GM23338 (cell line): ENCODE results near the gene CTNNA3. TPM values are rescaled to one million over a fixed set of nuclear protein-coding genes. Genes with fewer than 3 reads are reported as not detected.

Source experiments
- ATAC-seq: fragments of 200-7000 bp; cut with Tn5 transposase; 3 replicates; pipeline ENCODE4 v1.9.1; 2020
- DNase-seq: peaks from one replicate; pipeline ENCODE4 v3.0.0-alpha.2; 2015; ENCODE audit warnings: low spot score
- H2AFZ ChIP-seq: fragments of 200-600 bp; sonication (generic); 2 replicates; pipeline ENCODE4 v1.8.0; 2016; ENCODE audit warnings: antibody characterized with exemption, mild to moderate bottlenecking, moderate library complexity
- H3F3A ChIP-seq: fragments of 200-600 bp; sonication (generic); replicated peaks from 2 replicates; pipeline ENCODE4 v1.8.0; 2017; ENCODE audit warnings: antibody characterized with exemption, mixed run types, low read depth
- H3K27ac ChIP-seq: fragments of 200-600 bp; sonication (generic); 2 replicates; pipeline ENCODE4 v1.6.1; 2016; ENCODE audit warnings: low read depth
- H3K27me3 ChIP-seq: fragments of 200-600 bp; sonication (generic); 2 replicates; pipeline ENCODE4 v1.8.0; 2016; ENCODE audit warnings: mild to moderate bottlenecking, mixed run types, moderate library complexity; ENCODE audit not compliant: insufficient read depth
- H3K36me3 ChIP-seq: fragments of 200-600 bp; sonication (generic); 2 replicates; pipeline ENCODE4 v1.8.0; 2016; ENCODE audit warnings: mild to moderate bottlenecking; ENCODE audit not compliant: insufficient read depth
- H3K4me1 ChIP-seq: fragments of 200-600 bp; sonication (generic); 2 replicates; pipeline ENCODE4 v1.8.0; 2016; ENCODE audit warnings: mild to moderate bottlenecking, moderate library complexity; ENCODE audit not compliant: insufficient read depth
- H3K4me2 ChIP-seq: fragments of 200-600 bp; sonication (generic); 2 replicates; pipeline ENCODE4 v1.7.1; 2017; ENCODE audit warnings: mixed run types
- H3K4me3 ChIP-seq: fragments of 200-600 bp; sonication (generic); 2 replicates; pipeline ENCODE4 v1.6.1; 2016; ENCODE audit warnings: mixed run types
- H3K79me2 ChIP-seq: fragments of 200-600 bp; sonication (generic); replicated peaks from 2 replicates; pipeline ENCODE4 v1.8.0; 2017; ENCODE audit warnings: mild to moderate bottlenecking; ENCODE audit not compliant: insufficient read depth
- H3K9me2 ChIP-seq: fragments of 200-600 bp; sonication (generic); 2 replicates; pipeline ENCODE4 v1.8.0; 2017; ENCODE audit not compliant: insufficient read depth
- H4K20me1 ChIP-seq: fragments of 200-600 bp; sonication (generic); replicated peaks from 2 replicates; pipeline ENCODE4 v1.8.0; 2017; ENCODE audit warnings: mild to moderate bottlenecking; ENCODE audit not compliant: insufficient read depth
- H3K27ac Mint-ChIP-seq: 2 replicates; pipeline ENCODE4 v1.8.0; 2020; ENCODE audit warnings: inconsistent platforms, mild to moderate bottlenecking, moderate library complexity, mixed read lengths
- H3K27me3 Mint-ChIP-seq: 3 replicates; pipeline ENCODE4 v1.8.0; 2022; ENCODE audit warnings: low read depth, mild to moderate bottlenecking, moderate library complexity, mixed read lengths, inconsistent platforms; ENCODE audit not compliant: insufficient read depth, poor library complexity
- H3K36me3 Mint-ChIP-seq: 3 replicates; pipeline ENCODE4 v1.8.0; 2021; ENCODE audit warnings: low read depth, mild to moderate bottlenecking, inconsistent platforms, moderate library complexity, mixed read lengths
- H3K4me1 Mint-ChIP-seq: 3 replicates; pipeline ENCODE4 v1.8.0; 2020; ENCODE audit warnings: mild to moderate bottlenecking, inconsistent platforms, mixed read lengths
- H3K4me3 Mint-ChIP-seq: 3 replicates; pipeline ENCODE4 v1.8.0; 2021; ENCODE audit warnings: moderate library complexity, mild to moderate bottlenecking, inconsistent platforms, mixed read lengths
- H3K9me3 Mint-ChIP-seq: 3 replicates; pipeline ENCODE4 v1.8.0; 2020; ENCODE audit warnings: moderate library complexity, mild to moderate bottlenecking, inconsistent platforms, mixed read lengths
- CREB1 ChIP-seq: fragments of 250-450 bp; sonication (Bioruptor Pico); IDR thresholded peaks from 2 replicates; pipeline ENCODE4 v1.5.0; 2020; ENCODE audit warnings: low read depth, mild to moderate bottlenecking, moderate library complexity
- ETS1 ChIP-seq: IDR thresholded peaks from 2 replicates; pipeline ENCODE4 v1.6.1; 2016; ENCODE audit warnings: antibody characterized with exemption
- EZH2 ChIP-seq: fragments of 200-600 bp; sonication (generic); IDR thresholded peaks from one replicate; pipeline ENCODE4 v1.8.0; 2017; ENCODE audit warnings: antibody characterized with exemption, mild to moderate bottlenecking, low read depth; ENCODE audit not compliant: unreplicated experiment
- EZH2phosphoT487 ChIP-seq: fragments of 200-600 bp; sonication (generic); IDR thresholded peaks from one replicate; pipeline ENCODE4 v1.8.1; 2018; ENCODE audit warnings: antibody characterized with exemption; ENCODE audit not compliant: unreplicated experiment
- JUNB ChIP-seq: IDR thresholded peaks from one replicate; pipeline ENCODE4 v1.6.1; 2016; ENCODE audit warnings: antibody characterized with exemption; ENCODE audit not compliant: unreplicated experiment
- NANOG ChIP-seq: IDR thresholded peaks from 2 replicates; pipeline ENCODE4 v1.6.1; 2016; ENCODE audit warnings: antibody characterized with exemption, borderline replicate concordance
- POLR2AphosphoS5 ChIP-seq: IDR thresholded peaks from 2 replicates; pipeline ENCODE4 v1.6.1; 2016; ENCODE audit warnings: antibody characterized with exemption, low read depth
- REST ChIP-seq: IDR thresholded peaks from one replicate; pipeline ENCODE4 v1.6.1; 2018; ENCODE audit warnings: antibody characterized with exemption; ENCODE audit not compliant: unreplicated experiment
- STAT1 ChIP-seq: IDR thresholded peaks from one replicate; pipeline ENCODE4 v1.6.1; 2016; ENCODE audit warnings: antibody characterized with exemption; ENCODE audit not compliant: unreplicated experiment
- ZNF114 ChIP-seq: fragments of 250-450 bp; sonication (Bioruptor Pico); IDR thresholded peaks from 2 replicates; pipeline ENCODE4 v1.5.0; 2020; ENCODE audit warnings: mild to moderate bottlenecking, moderate library complexity
- ZNF331 ChIP-seq: fragments of 250-450 bp; sonication (Bioruptor Pico); IDR thresholded peaks from 2 replicates; pipeline ENCODE4 v1.5.0; 2020; ENCODE audit warnings: low read depth, mild to moderate bottlenecking, moderate library complexity
- ZNF462 ChIP-seq: fragments of 250-450 bp; sonication (Bioruptor Pico); IDR thresholded peaks from 2 replicates; pipeline ENCODE4 v1.5.0; 2020; ENCODE audit warnings: mild to moderate bottlenecking, moderate library complexity
- polyA plus RNA-seq: library from polyadenylated mRNA; unstranded; fragments of >200 nt; fragmentation: Nextera tagmentation; extraction: Ambion mirVana; gene quantifications from 2 replicates; pipeline ENCODE4 v1.2.1, GENCODE V29; 2016
- total RNA-seq: library from RNA; depleted of rRNA; stranded (reverse); fragments of >200 nt; shearing (Covaris generic); gene quantifications from 2 replicates; pipeline ENCODE4 v1.2.3, GENCODE V29; 2014
- TF ChIP-seq, protein P1 (sequence below), 2 experiments: fragments of 200-600 bp in 1 of 2; sonication (generic) in 1 of 2; conservative IDR thresholded peaks; 2 replicates each; pipeline versions ENCODE4 v1.5.1 to v1.6.1; 2016 to 2017; ENCODE audit warnings: antibody characterized with exemption in 2 of 2, low read depth in 2 of 2, mild to moderate bottlenecking in 2 of 2, moderate library complexity in 1 of 2

Gene CTNNA3
- total and polyA plus RNA-seq, 2 experiments from 2014 or later = 0.71 to 3.3 TPM

DNA sequence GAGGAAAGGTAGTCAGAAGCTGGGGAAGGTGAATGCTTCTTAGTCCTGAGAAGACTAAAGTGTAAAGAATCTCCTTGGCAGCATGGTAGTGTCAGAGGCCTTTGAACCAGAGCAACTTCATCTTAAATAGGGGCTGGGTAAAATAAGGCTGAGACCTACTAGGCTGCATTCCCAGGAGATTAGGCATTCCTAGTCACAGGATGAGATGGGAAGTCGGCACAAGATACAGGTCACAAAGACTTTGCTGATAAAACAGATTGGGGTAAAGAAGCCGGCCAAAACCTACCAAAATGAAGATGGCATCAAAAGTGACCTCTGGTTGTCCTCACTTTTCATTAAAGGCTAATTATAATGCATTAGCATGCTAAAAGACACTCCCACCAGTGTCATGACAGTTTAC, 418.6 kb downstream of the CTNNA3 start:
- H3K36me3 Mint-ChIP-seq = no peaks in the 10 kb centered on the region
- Histone ChIP-seq H3K9me2 (no peaks in the 10 kb centered on the region), H3K27ac (no peak overlapping the region), H3K27me3 (no peaks in the 10 kb centered on the region), H3K4me2 (no peak overlapping the region), H3K36me3 (no peaks in the 10 kb centered on the region), H4K20me1 (no peaks in the 10 kb centered on the region), H2AFZ (no peak overlapping the region), H3K4me3 (no peak overlapping the region), H3F3A (no peaks in the 10 kb centered on the region), H3K4me1 (no peaks in the 10 kb centered on the region), H3K79me2 (no peaks in the 10 kb centered on the region)
- H3K9me3 Mint-ChIP-seq = peaks cover 9% of the 10 kb centered on the region
- no peak overlapping the region for H3K4me3 Mint-ChIP-seq
- TF ChIP-seq NANOG = no peak
- TF ChIP-seq, protein P1, sequence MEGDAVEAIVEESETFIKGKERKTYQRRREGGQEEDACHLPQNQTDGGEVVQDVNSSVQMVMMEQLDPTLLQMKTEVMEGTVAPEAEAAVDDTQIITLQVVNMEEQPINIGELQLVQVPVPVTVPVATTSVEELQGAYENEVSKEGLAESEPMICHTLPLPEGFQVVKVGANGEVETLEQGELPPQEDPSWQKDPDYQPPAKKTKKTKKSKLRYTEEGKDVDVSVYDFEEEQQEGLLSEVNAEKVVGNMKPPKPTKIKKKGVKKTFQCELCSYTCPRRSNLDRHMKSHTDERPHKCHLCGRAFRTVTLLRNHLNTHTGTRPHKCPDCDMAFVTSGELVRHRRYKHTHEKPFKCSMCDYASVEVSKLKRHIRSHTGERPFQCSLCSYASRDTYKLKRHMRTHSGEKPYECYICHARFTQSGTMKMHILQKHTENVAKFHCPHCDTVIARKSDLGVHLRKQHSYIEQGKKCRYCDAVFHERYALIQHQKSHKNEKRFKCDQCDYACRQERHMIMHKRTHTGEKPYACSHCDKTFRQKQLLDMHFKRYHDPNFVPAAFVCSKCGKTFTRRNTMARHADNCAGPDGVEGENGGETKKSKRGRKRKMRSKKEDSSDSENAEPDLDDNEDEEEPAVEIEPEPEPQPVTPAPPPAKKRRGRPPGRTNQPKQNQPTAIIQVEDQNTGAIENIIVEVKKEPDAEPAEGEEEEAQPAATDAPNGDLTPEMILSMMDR (conservative IDR thresholded peaks at IDR 0.05; ENCODE audit: low read depth in 2 of 2) = no peak
- TF ChIP-seq ZNF462 = no peak
- no peak for TF ChIP-seq ETS1
- no peak for TF ChIP-seq EZH2phosphoT487
- no peak for TF ChIP-seq ZNF114
- TF ChIP-seq JUNB = no peak
- TF ChIP-seq ZNF331 (CRISPR knock-in tag) = no peak
- TF ChIP-seq POLR2AphosphoS5 = no peak
- TF ChIP-seq REST = no peak
- no peak for TF ChIP-seq STAT1
- TF ChIP-seq CREB1 = no peak
- TF ChIP-seq EZH2 = no peak
- peaks cover 2% of the 10 kb centered on the region; the same call in 2 of the 3 replicates for H3K4me1 Mint-ChIP-seq
- no peak overlapping the region for H3K27ac Mint-ChIP-seq
- H3K27me3 Mint-ChIP-seq = no peaks in the 10 kb centered on the region
- DNase-seq (no peak), ATAC-seq (no peak)
